K562 (cell line): ENCODE measurements around the gene A2ML1.

Source experiments
- EZH2 ChIP-seq: IDR thresholded peaks from 2 replicates; pipeline ENCODE4 v1.6.1; 2012; ENCODE audit warnings: low read depth, mild to moderate bottlenecking, inconsistent platforms, low read length, borderline replicate concordance
- NFIC ChIP-seq: fragments of 450-650 bp; IDR thresholded peaks from 2 replicates; pipeline ENCODE4 v1.6.1; 2017; ENCODE audit warnings: mild to moderate bottlenecking, inconsistent platforms
- NR2C1 ChIP-seq, 2 experiments: fragments of 450-650 bp; IDR thresholded peaks; 2 replicates each; pipeline ENCODE4 v1.6.1; 2017; ENCODE audit warnings: mild to moderate bottlenecking in 2 of 2, antibody characterized with exemption in 1 of 2, inconsistent platforms in 1 of 2, missing compliant biosample characterization in 1 of 2, missing genetic modification characterization in 1 of 2
- POLR3G ChIP-seq: IDR thresholded peaks from 2 replicates; pipeline ENCODE4 v1.6.1; 2011; ENCODE audit not compliant: insufficient read length, insufficient replicate concordance; ENCODE audit errors: extremely low read depth
- PURB ChIP-seq: sonication (generic); formaldehyde crosslinking; IDR thresholded peaks from 2 replicates; pipeline ENCODE4 v1.9.0; 2021; ENCODE audit warnings: low read depth, mild to moderate bottlenecking, missing genetic modification reagents
- RFX5 ChIP-seq: IDR thresholded peaks from 2 replicates; pipeline ENCODE4 v1.6.1; 2011; ENCODE audit warnings: low read depth, mild to moderate bottlenecking, improper control_type of control experiment, low read length
- TCF7 ChIP-seq: sonication (generic); IDR thresholded peaks from 2 replicates; pipeline ENCODE4 v1.6.1; 2016; ENCODE audit warnings: antibody characterized with exemption, borderline replicate concordance
- YBX1 ChIP-seq: fragments of 450-650 bp; IDR thresholded peaks from 2 replicates; pipeline ENCODE4 v1.7.1; 2016; ENCODE audit warnings: mild to moderate bottlenecking

GRCh38 chr12:8822298-8822697 is at the start of gene A2ML1:
- no peak for TF ChIP-seq PURB (CRISPR knock-in tag)
- no peak for TF ChIP-seq EZH2
- no peak for TF ChIP-seq POLR3G
- no peak for TF ChIP-seq YBX1
- no peak for TF ChIP-seq TCF7
- TF ChIP-seq NFIC, result no peak
- TF ChIP-seq NR2C1 (IDR thresholded peaks at IDR 0.05), result no peak
- no peak for TF ChIP-seq NR2C1 (tag; IDR thresholded peaks at IDR 0.05)
- no peak for TF ChIP-seq RFX5
